ENCODE results near the gene FOXP1.

FOXP1 gene

DNA sequence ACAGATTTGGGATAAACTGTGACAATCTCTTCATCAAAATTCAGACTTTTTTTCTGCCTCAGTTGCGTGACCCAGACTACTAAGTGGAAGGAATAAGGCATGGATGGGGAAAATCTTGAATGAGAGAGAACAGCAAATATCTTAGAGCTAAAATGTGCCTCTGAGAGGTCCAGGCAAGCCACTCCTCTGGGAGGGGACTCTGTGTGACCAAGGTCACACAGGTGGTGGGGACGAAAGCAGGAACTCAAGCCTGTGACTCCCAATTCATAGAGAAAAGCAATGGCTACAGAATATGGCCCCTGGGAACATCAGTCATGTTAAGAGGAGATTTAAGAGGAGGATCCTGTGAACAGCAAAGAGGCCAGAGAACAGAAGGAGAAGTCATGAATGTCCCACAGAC lies 268.1 kb downstream of the FOXP1 start:
- peaks cover 2% of the 10 kb centered on the region for H3K36me3 Mint-ChIP-seq (ENCODE audit: insufficient read depth)
- peaks cover 0 to 8% of the 10 kb centered on the region in 2 donors for H3K4me1 Mint-ChIP-seq (ENCODE audit: low read depth in 2 of 2)
- no peak overlapping the region for H3K27ac Mint-ChIP-seq
- no peak for DNase-seq
- no peak for ATAC-seq (replicated peaks)
- H3K27me3 Mint-ChIP-seq = no peaks in the 10 kb centered on the region
- H3K4me3 Mint-ChIP-seq = no peak overlapping the region
- H3K9me3 Mint-ChIP-seq = no peaks in the 10 kb centered on the region

DNA sequence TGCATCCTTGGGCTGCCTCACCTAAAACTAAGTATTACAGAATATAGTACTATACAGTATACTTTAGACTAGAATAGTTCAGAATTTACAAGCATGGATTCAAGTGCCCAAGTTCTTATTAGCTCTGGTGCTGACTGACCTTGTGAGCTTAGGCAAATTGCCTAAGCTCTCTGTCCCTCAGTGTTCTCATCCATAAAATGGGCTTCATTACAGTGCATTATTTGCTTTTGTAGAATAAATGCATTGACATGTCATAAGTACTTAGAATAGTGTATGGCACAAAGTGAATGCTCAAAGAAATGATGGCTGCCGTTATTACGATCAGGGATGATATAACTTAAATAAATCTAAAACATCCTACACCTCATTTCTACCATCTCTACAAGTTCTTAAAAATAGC lies 269.7 kb downstream of the FOXP1 start:
- no peak overlapping the region for H3K27ac Mint-ChIP-seq
- no peaks in the 10 kb centered on the region for H3K27me3 Mint-ChIP-seq
- no peaks in the 10 kb centered on the region for H3K9me3 Mint-ChIP-seq
- ATAC-seq (replicated peaks) = no peak
- H3K4me1 Mint-ChIP-seq (ENCODE audit: low read depth in 2 of 2) = peaks cover 8 to 23% of the 10 kb centered on the region in 2 donors
- no peak for DNase-seq
- H3K4me3 Mint-ChIP-seq = no peak overlapping the region
- H3K36me3 Mint-ChIP-seq (ENCODE audit: insufficient read depth) = peaks cover 2% of the 10 kb centered on the region

DNA sequence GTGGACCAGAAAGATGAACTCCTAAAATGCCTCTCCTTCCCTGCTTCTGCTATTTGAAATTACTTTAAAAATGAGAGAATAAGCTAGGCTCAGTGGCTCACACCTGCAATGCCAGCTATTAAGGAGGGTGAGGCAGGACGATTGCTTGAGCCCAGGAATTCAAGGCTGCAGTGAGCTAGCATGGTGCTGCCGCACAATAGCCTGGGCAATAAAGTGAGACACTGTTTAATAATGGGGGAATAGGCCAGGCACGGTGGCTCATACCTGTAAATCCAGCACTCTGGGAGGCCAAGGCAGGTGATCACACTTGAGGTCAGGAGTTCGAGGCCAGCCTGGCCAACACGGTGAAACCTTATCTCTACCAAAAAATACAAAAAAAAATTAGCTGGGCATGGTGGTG lies 271.1 kb downstream of the FOXP1 start:
- Mint-ChIP-seq H3K9me3 (no peaks in the 10 kb centered on the region), H3K4me1 (ENCODE audit: low read depth in 2 of 2) (peaks cover 8 to 23% of the 10 kb centered on the region in 2 donors), H3K4me3 (no peak overlapping the region), H3K27me3 (no peaks in the 10 kb centered on the region), H3K36me3 (ENCODE audit: insufficient read depth) (no peaks in the 10 kb centered on the region), H3K27ac (peak overlapping the region in 1 of 2 donors; percentile 79)
- ATAC-seq (replicated peaks) (no peak), DNase-seq (no peak)

DNA sequence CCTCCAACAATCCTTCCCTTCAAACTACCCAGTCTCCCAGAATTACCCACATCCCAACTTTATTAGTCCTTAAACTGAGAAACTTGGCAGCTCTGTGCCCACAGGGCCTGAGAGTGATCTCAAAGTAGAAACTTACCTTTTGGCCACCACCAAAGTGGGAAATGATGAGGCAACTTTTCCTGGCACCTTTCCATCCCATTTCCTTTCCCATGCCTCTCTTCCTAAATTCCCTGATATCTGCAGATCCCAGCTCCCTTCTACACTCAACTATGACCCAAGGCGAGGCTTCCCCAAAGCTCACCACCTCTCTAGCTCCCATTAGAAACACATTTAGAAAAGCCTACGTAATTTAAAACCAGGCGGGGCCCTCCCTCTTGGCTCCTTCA lies 271.9 kb downstream of the FOXP1 start:
- ATAC-seq (replicated peaks) (no peak), DNase-seq (no peak)
- Mint-ChIP-seq H3K4me3 (no peak overlapping the region), H3K27ac (no peak overlapping the region), H3K36me3 (ENCODE audit: insufficient read depth) (no peaks in the 10 kb centered on the region), H3K9me3 (no peaks in the 10 kb centered on the region), H3K27me3 (no peaks in the 10 kb centered on the region), H3K4me1 (ENCODE audit: low read depth in 2 of 2) (peaks cover 8 to 23% of the 10 kb centered on the region in 2 donors)

DNA sequence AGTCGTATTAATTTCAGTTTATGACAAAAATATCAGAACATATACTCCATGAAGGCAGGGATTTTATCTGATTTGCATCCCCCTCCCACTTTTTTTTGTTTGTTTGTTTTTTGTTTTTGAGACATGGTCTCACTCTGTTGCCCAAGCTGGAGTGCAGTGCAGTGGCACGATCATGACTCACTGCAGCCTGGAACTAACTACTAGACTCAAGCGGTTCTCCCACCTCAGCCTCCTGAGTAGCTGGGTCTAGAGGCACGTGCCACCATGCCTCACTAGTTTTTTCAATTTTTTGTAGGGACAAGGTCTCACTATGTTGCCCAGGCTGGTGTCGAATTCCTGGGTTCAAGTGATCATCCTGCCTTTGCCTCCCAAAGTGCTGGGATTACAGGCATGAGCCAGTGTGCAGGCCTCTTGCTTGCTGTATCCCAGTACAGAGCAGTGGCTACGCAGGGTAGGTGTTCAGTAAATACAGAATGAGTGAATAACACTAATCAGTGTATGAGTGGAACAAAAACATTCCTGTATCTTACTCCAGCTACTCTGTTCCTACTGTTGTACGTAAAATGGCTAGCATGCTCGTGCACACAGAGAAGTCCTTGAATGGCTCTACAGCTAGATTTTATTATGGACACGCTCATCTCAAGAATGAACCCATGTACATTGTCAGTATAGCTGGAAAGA lies 272.4 kb downstream of the FOXP1 start:
- Mint-ChIP-seq H3K36me3 (ENCODE audit: insufficient read depth) (no peaks in the 10 kb centered on the region), H3K27ac (no peak overlapping the region), H3K4me3 (no peak overlapping the region), H3K4me1 (ENCODE audit: low read depth in 2 of 2) (peaks cover 8 to 23% of the 10 kb centered on the region in 2 donors), H3K27me3 (no peaks in the 10 kb centered on the region), H3K9me3 (no peaks in the 10 kb centered on the region)
- DNase-seq = no peak
- no peak for ATAC-seq (replicated peaks)

DNA sequence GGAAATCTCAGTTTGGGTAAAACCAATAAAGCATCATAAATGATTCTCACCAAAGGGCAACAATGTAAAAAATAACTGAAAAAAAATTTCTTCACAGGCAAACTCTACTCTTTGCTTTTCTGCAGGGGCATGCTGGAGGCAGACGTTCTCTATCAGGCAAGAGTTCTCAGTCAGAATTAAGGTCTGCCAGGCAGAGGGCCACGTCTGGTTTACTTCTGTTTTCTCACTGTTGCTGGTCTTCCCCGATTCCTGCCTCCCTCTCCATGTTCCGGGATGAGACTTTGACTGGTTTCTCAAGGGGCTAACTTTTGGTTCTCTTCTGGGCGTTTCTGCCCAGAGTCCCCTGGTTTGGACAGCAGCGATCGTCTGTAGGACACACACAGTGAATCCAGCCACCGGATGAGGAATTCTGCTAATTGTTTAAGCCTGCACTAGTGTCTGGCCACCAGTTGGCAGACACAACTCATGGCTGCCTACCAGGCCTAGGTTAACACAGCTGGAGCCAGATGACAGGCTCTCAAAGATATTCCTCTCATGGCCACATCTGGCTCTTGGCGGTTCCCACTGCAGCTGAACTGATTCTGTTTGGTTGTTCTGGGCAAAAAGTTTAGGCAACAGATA lies 273.1 kb downstream of the FOXP1 start:
- no peaks in the 10 kb centered on the region for H3K36me3 Mint-ChIP-seq (ENCODE audit: insufficient read depth)
- ATAC-seq (replicated peaks) = no peak
- no peak for DNase-seq
- H3K4me1 Mint-ChIP-seq (ENCODE audit: low read depth in 2 of 2) = peaks cover 12 to 27% of the 10 kb centered on the region in 2 donors
- H3K27me3 Mint-ChIP-seq = no peaks in the 10 kb centered on the region
- H3K27ac Mint-ChIP-seq = no peak overlapping the region
- no peaks in the 10 kb centered on the region for H3K9me3 Mint-ChIP-seq
- no peak overlapping the region for H3K4me3 Mint-ChIP-seq

DNA sequence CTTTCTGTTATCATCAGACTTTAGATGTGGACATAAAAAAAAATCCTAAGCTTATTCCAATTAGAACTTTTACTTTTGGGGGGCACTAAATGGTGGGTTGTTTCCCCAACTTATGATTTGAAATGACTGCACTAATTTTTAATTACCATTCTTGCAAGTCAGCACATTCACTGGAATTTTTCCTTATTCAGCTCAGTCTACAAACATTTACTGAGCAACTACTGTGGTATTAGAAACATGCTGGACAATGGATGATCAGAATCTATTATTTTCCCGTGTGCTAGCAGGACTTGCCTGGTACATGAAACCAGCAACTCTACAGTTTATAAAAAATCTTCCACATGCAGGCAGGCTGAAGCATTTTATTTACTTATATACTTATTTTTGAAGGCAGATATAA lies 273.6 kb downstream of the FOXP1 start:
- no peaks in the 10 kb centered on the region for H3K27me3 Mint-ChIP-seq
- H3K9me3 Mint-ChIP-seq = no peaks in the 10 kb centered on the region
- peaks cover 18 to 32% of the 10 kb centered on the region in 2 donors for H3K4me1 Mint-ChIP-seq (ENCODE audit: low read depth in 2 of 2)
- peak overlapping the region in 1 of 2 donors; percentile 4 for H3K4me3 Mint-ChIP-seq
- peak overlapping the region in 1 of 2 donors; percentile 62 for H3K27ac Mint-ChIP-seq
- DNase-seq (no peak), ATAC-seq (replicated peaks) (no peak)
- no peaks in the 10 kb centered on the region for H3K36me3 Mint-ChIP-seq (ENCODE audit: insufficient read depth)

DNA sequence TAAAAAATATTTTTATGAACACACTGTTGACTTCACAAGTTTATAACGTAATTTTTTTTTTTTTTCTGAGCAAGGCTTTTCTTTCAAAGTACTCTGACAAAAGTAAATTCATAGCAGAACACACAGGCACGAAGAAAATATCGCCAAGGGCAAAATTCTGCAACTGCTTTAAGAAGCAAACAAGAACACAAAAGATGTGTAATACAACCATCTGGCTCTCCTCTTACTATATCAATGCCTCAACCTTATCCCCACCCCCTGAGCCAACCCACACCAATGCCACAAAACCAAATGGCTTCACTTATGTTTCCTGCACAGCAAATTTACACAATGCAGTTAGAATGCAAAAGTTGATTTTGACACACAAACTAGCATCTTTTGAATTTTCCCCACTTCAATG lies 274.2 kb downstream of the FOXP1 start:
- H3K9me3 Mint-ChIP-seq = no peaks in the 10 kb centered on the region
- ATAC-seq (replicated peaks) (peak; percentile 55), DNase-seq (peak in 1 of 3 experiments; percentile 2)
- H3K27me3 Mint-ChIP-seq = no peaks in the 10 kb centered on the region
- H3K4me3 Mint-ChIP-seq = peak overlapping the region in 1 of 2 donors; percentile 4
- no peaks in the 10 kb centered on the region for H3K36me3 Mint-ChIP-seq (ENCODE audit: insufficient read depth)
- H3K4me1 Mint-ChIP-seq (ENCODE audit: low read depth in 2 of 2) = peaks cover 19 to 32% of the 10 kb centered on the region in 2 donors
- H3K27ac Mint-ChIP-seq = peak overlapping the region in 1 of 2 donors; percentile 62

DNA sequence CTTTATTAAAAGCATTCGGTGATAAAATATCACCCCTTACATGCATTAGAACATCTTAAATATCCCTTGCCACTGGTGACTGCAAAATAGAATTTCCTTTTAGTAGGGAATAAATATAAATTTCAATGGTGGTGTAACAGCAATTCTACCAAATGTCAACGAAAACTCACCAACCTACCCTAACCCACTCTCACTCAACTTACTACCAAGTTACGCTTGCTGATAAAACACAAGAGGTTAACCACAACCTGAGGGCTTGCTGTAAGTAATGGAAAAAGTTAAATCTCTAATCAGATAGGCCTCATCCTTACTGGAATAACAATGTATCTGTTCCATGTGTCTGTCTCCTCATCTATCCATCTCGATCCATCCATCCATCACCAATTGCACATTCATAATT lies 274.7 kb downstream of the FOXP1 start:
- DNase-seq = no peak
- no peak for ATAC-seq (replicated peaks)
- H3K9me3 Mint-ChIP-seq = no peaks in the 10 kb centered on the region
- H3K4me3 Mint-ChIP-seq = no peak overlapping the region
- H3K27me3 Mint-ChIP-seq = no peaks in the 10 kb centered on the region
- no peaks in the 10 kb centered on the region for H3K36me3 Mint-ChIP-seq (ENCODE audit: insufficient read depth)
- peaks cover 22 to 32% of the 10 kb centered on the region in 2 donors for H3K4me1 Mint-ChIP-seq (ENCODE audit: low read depth in 2 of 2)
- H3K27ac Mint-ChIP-seq = peak overlapping the region in 1 of 2 donors; percentile 62

DNA sequence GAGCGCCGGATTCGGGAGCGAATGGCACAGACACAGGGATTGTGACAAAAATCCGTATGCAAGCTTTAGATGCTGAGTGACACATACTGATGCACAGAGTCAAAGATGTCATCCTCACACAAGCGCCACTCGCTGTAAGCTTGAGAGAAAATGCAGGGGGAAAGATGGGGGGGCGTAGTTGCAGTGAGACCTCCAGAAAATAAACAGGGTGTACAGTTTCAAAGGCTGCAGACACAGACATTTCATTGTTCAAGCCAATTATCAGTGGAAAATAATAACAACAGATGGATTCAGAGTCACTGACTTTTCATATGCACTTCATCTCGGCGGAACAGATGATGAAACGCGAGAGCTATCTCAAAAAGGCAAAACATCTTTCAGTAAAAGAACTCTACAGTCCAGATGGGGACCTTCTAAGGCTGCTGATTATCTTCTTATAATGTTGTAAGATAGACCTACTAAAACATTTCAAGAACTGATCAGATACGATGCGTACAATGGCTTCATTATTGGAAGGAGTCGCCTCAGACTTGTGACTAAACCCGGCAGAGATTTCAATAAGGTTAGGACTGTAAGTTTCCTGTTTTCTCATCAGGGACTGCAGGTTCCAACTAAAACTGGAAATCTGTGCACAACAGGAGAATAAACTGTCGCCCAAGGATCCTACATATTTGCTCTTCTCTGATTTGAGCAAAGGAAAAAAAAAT lies 275.4 kb downstream of the FOXP1 start:
- peaks cover 22 to 36% of the 10 kb centered on the region in 2 donors for H3K4me1 Mint-ChIP-seq (ENCODE audit: low read depth in 2 of 2)
- no peak for ATAC-seq (replicated peaks)

DNA sequence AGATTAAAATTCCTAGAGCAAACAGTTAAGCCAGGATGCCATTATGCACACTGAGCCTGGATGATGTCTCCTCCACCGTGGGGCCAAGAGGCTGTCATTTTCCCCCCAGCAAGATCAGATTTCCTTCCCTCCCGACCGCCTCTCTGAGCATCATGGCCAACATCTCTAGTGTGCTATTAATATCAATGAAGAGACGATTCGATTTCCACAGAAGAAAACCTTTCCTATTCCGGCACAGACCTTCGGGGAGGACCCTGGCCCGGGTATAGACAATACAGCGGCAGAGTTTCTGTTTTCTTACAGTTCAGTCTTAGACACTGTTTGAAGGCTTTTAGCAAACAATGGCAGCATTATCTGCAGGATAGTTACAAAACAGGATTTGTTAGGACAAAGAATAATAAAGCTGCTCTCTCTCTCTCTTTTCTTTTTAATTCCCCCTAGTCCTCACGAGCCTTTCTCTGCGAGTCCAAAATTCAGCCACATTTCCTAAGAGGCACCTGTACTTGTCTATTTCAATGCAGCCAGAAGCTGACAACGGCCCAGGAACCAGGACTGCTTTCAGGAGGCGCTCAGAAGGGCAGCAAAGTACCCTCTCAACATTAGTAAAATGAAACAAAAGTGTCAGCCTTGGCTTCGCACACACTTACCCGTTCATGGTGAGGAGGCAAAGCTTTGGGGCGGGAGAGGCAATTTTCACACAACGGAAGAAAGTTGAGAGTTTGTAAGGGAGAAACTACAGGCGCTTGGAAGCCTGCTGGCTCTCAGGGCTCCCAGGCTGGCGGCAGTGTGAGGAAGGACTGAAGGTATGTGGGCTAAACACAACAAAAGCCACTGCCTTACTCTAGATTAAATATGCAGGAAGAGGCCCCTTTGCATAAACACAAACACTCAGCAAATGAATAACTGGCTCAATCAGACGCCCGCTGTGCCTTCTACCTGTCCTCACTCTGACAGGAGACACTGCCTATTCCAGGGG lies 278.0 kb downstream of the FOXP1 start:
- ATAC-seq (replicated peaks) (peak; percentile 16), DNase-seq (no peak)
- H3K36me3 Mint-ChIP-seq (ENCODE audit: insufficient read depth) = no peaks in the 10 kb centered on the region
- peak overlapping the region; percentile 69 to 70 for H3K4me3 Mint-ChIP-seq
- H3K9me3 Mint-ChIP-seq = no peaks in the 10 kb centered on the region
- H3K27ac Mint-ChIP-seq = peak overlapping the region; percentile 70 to 83
- H3K4me1 Mint-ChIP-seq (ENCODE audit: low read depth in 2 of 2) = peaks cover 24 to 47% of the 10 kb centered on the region in 2 donors
- no peaks in the 10 kb centered on the region for H3K27me3 Mint-ChIP-seq

More for the DNA sequence above, 275.4 kb downstream of the FOXP1 start:
- H3K4me3 Mint-ChIP-seq = no peak overlapping the region
- H3K9me3 Mint-ChIP-seq = no peaks in the 10 kb centered on the region
- DNase-seq = no peak
- no peaks in the 10 kb centered on the region for H3K27me3 Mint-ChIP-seq
- no peaks in the 10 kb centered on the region for H3K36me3 Mint-ChIP-seq (ENCODE audit: insufficient read depth)
- peak overlapping the region in 1 of 2 donors; percentile 62 for H3K27ac Mint-ChIP-seq

DNA sequence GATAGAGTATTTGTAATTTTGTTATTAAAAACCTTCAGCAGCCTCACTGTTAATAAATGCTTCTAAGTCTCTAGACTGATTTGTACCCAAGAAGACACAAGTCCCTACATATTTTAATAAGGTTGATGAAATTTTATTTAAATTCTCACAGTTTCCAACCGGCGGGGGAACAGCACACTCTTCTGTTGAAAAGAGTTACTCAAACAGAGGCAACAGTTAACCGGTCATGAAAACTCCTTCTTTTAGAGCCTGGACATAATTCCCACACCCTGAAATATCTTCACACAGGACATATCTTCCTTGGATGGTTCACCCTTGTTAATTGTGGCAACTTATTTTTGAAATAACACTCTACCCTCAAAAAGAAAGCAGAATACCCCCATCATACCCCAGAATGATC lies 278.8 kb downstream of the FOXP1 start:
- H3K4me3 Mint-ChIP-seq = peak overlapping the region in 1 of 2 donors; percentile 70
- no peaks in the 10 kb centered on the region for H3K9me3 Mint-ChIP-seq
- no peaks in the 10 kb centered on the region for H3K27me3 Mint-ChIP-seq
- no peaks in the 10 kb centered on the region for H3K36me3 Mint-ChIP-seq (ENCODE audit: insufficient read depth)
- H3K4me1 Mint-ChIP-seq (ENCODE audit: low read depth in 2 of 2) = peaks cover 21 to 40% of the 10 kb centered on the region in 2 donors
- DNase-seq (no peak), ATAC-seq (replicated peaks) (no peak)
- peak overlapping the region in 1 of 2 donors; percentile 83 for H3K27ac Mint-ChIP-seq

DNA sequence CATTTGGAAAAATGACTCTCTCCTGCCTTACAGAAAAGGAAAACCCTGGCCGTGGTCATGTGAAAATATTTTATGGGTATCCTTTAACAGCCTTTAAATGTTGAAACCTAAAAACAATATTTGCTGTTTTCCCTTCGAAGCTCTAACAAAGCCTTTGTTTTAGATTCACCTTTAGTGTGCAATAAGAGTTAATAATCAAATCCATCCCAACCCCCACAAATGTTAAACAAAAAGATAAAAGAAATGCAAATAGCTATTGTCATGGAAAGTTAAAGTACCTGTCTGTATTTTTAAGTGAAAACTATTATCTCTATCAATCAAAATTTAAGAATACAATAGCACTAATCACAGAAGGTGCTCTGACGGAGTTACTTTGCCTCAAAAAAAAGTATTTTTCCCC lies 279.3 kb downstream of the FOXP1 start:
- peaks cover 16 to 35% of the 10 kb centered on the region in 2 donors for H3K4me1 Mint-ChIP-seq (ENCODE audit: low read depth in 2 of 2)
- no peak for ATAC-seq (replicated peaks)
- H3K27me3 Mint-ChIP-seq = no peaks in the 10 kb centered on the region
- DNase-seq = no peak
- H3K9me3 Mint-ChIP-seq = no peaks in the 10 kb centered on the region
- no peak overlapping the region for H3K4me3 Mint-ChIP-seq
- no peak overlapping the region for H3K27ac Mint-ChIP-seq
- H3K36me3 Mint-ChIP-seq (ENCODE audit: insufficient read depth) = no peaks in the 10 kb centered on the region
